Measurements from ENCODE around the gene TRPM1. TPM values are rescaled to one million over a fixed set of nuclear protein-coding genes. Genes with fewer than 3 reads are reported as not detected.

Gene TRPM1
- total RNA-seq, 2 experiments from 2014 or later = not detected

DNA sequence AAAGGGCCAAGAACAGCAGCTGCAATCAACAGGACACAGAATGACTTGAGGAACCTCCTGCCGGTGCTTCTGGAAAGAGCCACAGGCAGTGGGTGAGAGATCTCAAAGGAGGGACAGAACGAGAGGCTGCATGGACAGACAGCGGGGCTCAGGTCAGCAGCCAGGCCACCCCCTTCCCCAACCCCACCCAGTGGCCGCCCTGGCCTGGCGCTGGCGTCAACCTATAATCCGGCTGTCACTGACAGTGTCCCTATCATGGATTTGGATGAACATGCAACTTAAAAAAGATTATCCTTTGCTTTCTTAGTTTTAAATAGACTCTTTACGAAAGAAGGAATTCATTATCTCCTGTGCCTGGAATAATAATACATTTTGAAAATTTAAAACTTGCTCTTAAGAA, 54.1 kb downstream of the TRPM1 start:
- ChIA-PET POLR2A (no interaction called here), CTCF (no interaction called here)
- no peak for DNase-seq
- intact Hi-C loops (cut with micrococcal nuclease) = loop anchor here (10.0 kb wide), 1 partner anchor 77 kb away; no protein-coding TSS in a partner anchor
- no peak for ATAC-seq
- Mint-ChIP-seq H3K27ac (no peak overlapping the region), H3K36me3 (ENCODE audit: low read depth) (no peaks in the 10 kb centered on the region), H3K4me1 (ENCODE audit: low read depth) (peaks cover 5% of the 10 kb centered on the region), H3K27me3 (peaks cover 1% of the 10 kb centered on the region), H3K9me3 (no peaks in the 10 kb centered on the region), H3K4me3 (no peak overlapping the region)
- TF ChIP-seq, protein P1, sequence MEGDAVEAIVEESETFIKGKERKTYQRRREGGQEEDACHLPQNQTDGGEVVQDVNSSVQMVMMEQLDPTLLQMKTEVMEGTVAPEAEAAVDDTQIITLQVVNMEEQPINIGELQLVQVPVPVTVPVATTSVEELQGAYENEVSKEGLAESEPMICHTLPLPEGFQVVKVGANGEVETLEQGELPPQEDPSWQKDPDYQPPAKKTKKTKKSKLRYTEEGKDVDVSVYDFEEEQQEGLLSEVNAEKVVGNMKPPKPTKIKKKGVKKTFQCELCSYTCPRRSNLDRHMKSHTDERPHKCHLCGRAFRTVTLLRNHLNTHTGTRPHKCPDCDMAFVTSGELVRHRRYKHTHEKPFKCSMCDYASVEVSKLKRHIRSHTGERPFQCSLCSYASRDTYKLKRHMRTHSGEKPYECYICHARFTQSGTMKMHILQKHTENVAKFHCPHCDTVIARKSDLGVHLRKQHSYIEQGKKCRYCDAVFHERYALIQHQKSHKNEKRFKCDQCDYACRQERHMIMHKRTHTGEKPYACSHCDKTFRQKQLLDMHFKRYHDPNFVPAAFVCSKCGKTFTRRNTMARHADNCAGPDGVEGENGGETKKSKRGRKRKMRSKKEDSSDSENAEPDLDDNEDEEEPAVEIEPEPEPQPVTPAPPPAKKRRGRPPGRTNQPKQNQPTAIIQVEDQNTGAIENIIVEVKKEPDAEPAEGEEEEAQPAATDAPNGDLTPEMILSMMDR (IDR thresholded peaks at IDR 0.05) = no peak

DNA sequence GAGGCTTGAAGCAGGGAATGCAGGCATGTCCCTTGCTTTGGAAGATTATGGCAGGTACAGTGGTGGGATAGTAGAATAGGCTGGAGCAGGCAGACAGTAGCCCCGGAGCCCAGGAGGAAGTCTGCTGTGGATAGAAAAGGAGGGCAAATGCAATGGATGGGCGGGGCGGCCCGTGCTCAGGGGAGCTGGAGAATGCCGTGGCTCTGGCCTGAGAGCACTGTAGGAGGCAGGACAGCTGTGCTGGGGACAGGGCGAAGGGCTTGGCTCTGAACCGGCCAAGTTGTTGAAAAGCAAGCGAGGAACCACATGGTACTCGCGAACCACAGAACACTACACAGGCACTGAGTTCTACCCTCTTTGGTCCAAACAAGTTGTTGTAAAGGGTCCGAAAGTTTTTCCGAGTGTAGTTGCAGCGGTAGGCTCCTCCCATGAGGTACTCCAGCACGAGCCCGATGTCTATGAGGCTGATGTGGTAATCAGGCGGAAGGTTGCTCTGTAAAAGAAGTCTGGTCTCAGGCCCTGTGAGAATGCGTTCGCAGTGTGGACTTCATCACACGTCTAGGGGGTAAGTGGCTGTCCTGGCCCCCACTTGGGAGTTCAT, 54.7 kb downstream of the TRPM1 start:
- peaks cover 5% of the 10 kb centered on the region for H3K4me1 Mint-ChIP-seq (ENCODE audit: low read depth)
- no peak overlapping the region for H3K27ac Mint-ChIP-seq
- H3K9me3 Mint-ChIP-seq = no peaks in the 10 kb centered on the region
- H3K27me3 Mint-ChIP-seq = peaks cover 1% of the 10 kb centered on the region
- CTCF ChIA-PET = no interaction called here
- no peak for ATAC-seq
- no peaks in the 10 kb centered on the region for H3K36me3 Mint-ChIP-seq (ENCODE audit: low read depth)
- POLR2A ChIA-PET = no interaction called here
- TF ChIP-seq, protein P1 (IDR thresholded peaks at IDR 0.05) = no peak
- no peak for DNase-seq
- no peak overlapping the region for H3K4me3 Mint-ChIP-seq
- intact Hi-C loops (cut with micrococcal nuclease) = loop anchor here (10.0 kb wide), 1 partner anchor 78 kb away; no protein-coding TSS in a partner anchor

DNA sequence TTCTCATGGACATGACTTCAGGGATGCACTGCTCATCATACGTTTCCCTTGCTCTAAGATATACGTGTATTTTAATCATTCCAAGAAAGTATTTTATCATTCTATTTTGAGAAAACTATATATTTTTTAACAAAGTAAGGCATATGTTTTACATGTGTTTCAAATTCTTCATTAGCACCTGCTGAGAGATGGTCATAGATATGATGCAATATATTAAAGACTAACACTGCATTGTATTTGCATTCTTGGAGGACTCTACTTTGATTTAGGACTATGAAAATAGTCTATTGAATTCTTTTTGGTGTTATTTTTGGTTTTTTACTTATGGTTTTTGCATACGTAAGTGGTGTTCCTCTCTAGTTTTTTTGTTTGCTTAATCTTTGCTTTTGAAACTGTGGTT, 55.9 kb downstream of the TRPM1 start:
- Mint-ChIP-seq H3K27me3 (peaks cover 1% of the 10 kb centered on the region), H3K36me3 (ENCODE audit: low read depth) (no peaks in the 10 kb centered on the region), H3K4me1 (ENCODE audit: low read depth) (peaks cover 5% of the 10 kb centered on the region), H3K4me3 (no peak overlapping the region), H3K27ac (no peak overlapping the region), H3K9me3 (no peaks in the 10 kb centered on the region)
- intact Hi-C loops (cut with micrococcal nuclease) = loop anchor here (10.0 kb wide), 1 partner anchor 79 kb away; no protein-coding TSS in a partner anchor
- CTCF ChIA-PET = interaction anchor here (0.9 kb wide), 1 partner anchor 84 kb away, joined by 3 read pairs; no protein-coding TSS in a partner anchor
- DNase-seq (no peak), ATAC-seq (no peak)
- POLR2A ChIA-PET = no interaction called here
- TF ChIP-seq, protein P1 (IDR thresholded peaks at IDR 0.05) = no peak

DNA sequence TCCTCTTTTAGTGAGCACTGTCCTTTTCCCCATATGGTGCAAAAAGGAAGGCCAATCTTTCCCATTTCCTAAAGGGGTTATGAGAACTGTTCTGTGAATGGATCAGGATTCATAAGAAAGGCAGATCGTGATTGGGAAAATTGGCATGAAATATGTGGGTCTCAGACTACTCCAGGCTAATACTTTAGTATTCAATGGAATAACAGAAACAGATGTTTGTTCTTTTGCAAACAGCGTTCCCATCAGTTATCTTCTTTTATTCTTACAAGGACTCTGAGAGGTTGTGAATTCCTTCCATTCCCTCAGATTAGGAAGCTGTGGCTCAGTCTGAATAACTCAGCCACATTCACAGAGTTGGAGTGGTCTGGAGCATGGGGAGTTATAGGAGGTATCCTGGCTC, 58.8 kb downstream of the TRPM1 start:
- Mint-ChIP-seq H3K27me3 (peaks cover 1% of the 10 kb centered on the region), H3K27ac (no peak overlapping the region), H3K9me3 (no peaks in the 10 kb centered on the region), H3K4me1 (ENCODE audit: low read depth) (no peaks in the 10 kb centered on the region), H3K4me3 (no peak overlapping the region), H3K36me3 (ENCODE audit: low read depth) (no peaks in the 10 kb centered on the region)
- intact Hi-C loops (cut with micrococcal nuclease) = loop anchor here (10.0 kb wide), 1 partner anchor 82 kb away; no protein-coding TSS in a partner anchor
- no peak for DNase-seq
- POLR2A ChIA-PET = no interaction called here
- ATAC-seq = no peak
- TF ChIP-seq, protein P1 (IDR thresholded peaks at IDR 0.05) = no peak
- CTCF ChIA-PET = no interaction called here

DNA sequence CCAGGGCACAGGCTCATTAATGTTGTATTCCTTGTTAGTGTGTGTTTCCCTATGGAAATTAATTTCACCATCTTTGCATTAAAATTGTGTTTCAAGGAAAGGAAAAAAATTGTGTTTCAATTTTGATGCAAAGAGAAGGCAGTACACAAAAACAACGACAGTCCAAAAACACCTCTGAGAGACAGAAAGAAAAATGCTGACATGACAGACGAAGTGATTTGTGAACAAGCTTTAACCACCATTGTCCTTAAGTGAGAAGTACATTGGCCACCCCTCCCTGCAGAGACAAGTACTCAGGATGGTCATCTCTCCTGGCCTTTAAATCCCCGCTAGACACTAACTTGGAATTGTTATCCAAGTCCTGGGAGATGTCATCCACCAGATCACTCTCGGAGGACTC, 59.9 kb downstream of the TRPM1 start:
- no peak for ATAC-seq
- Mint-ChIP-seq H3K9me3 (no peaks in the 10 kb centered on the region), H3K4me3 (no peak overlapping the region), H3K27ac (no peak overlapping the region), H3K36me3 (ENCODE audit: low read depth) (no peaks in the 10 kb centered on the region), H3K4me1 (ENCODE audit: low read depth) (no peaks in the 10 kb centered on the region), H3K27me3 (peaks cover 1% of the 10 kb centered on the region)
- POLR2A ChIA-PET = no interaction called here
- no peak for DNase-seq
- CTCF ChIA-PET = no interaction called here
- TF ChIP-seq, protein P1 (IDR thresholded peaks at IDR 0.05) = no peak
- intact Hi-C loops (cut with micrococcal nuclease) = loop anchor here (10.0 kb wide), 1 partner anchor 83 kb away; no protein-coding TSS in a partner anchor

Measured in activated CD8-positive, alpha-beta T cell treated with anti-CD3 and anti-CD28 coated beads for 36 hours (primary cell).